Inflammatory macrophage treated with lipopolysaccharide for 1 hour (primary cell): Measurements from ENCODE around the gene GPNMB.

Experiments used
- DNase-seq, 2 donors: peaks; one replicate each; pipeline ENCODE4 v3.0.0-alpha.2; 2020 to 2022

Gene GPNMB

GRCh38 chr7:23273141-23273599, 26.6 kb downstream of the GPNMB start:
- peak; percentile 38 to 68 for DNase-seq

DNA sequence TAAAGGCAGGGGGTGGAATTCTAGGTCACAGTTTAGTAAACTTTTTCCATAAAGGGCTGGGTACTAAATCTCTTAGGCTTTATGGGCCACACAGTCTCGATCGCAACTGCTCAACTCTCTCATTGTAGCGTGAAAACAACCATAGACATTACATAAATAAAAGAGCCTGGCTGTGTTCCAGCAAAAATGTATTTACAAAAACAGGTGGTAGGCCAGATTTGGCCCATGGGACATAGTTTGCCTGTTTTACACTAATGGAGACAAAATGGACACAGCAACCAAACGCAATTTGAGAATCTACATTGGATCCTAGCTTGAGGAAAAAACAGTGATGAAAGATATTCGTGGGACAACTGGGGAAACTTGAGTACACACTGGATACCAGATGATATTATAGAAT, 29.3 kb downstream of the GPNMB start:
- DNase-seq = no peak

DNA sequence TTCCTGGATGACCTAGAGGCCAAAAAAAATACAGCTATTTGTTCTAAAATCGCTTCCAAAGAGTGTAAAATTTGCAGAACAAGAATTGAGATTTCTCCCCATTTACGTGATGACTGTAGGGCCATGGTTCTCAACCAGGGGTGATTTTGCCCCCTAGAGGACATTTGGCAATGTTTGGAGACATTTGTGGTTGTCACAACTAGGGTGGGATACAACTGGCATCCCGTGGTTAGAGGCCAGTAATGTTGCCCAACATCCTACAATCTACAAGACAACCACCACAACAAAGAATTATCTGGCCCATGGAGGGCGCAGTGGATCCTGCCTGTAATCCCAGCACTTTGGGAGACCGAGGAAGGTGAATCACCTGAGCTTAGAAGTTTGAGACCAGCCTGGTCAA, 29.8 kb downstream of the GPNMB start:
- DNase-seq = no peak

GRCh38 chr7:23276947-23277346, 30.4 kb downstream of the GPNMB start:
- DNase-seq = no peak

DNA sequence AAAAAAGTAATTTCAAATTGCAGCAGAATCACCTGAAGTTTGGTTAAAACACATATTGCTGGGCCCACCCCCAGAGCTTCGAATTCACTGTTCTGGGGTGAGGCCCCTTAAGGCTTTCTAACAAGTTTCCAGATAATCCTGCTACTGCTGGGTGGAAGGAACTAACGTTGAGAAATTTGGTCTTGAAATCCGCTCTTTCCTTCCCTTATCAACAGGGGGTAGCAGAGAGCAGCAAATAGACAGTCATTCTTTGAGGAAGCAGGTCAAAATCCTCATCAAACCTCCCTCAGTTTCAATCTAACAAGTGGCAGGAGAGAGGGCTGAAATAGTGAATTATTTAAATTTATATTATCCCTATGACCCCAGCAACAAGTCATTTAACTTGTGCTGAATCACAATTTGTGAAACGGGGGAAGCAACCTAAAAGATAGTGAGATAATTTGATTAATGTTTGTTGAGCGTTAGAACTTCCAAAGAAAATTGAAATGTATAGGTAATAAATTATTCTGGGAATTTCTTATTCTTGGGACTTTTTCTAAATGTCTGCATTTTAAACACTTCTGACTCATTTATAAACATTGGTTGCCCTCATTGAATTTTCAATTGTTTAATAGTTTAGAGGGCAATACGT, 30.9 kb downstream of the GPNMB start:
- peak; percentile 59 to 85 for DNase-seq

GRCh38 chr7:23279819-23280525, 33.4 kb downstream of the GPNMB start:
- no peak for DNase-seq

DNA sequence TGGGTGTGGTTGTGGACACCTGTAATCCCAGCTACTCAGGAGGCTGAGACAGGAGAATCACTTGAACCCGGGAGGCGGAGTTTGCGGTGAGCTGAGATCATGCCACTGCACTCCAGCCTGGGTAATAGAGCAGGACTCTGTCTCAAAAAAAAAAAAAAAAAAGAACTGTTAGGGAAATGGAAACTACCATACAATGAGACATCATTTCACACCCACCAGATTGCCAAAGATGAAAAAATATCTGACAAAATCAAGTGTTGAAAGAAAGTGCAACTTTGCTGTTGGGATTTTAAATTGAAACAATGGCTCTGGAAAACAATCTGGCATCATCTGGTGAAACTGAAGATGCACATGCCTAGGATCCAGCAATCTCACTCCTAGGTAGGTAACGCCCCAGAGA, 36.5 kb downstream of the GPNMB start:
- peak; percentile 23 to 57 for DNase-seq

- DNase-seq = no peak
Observed at GRCh38 chr7:23284871-23285270, 38.3 kb downstream of the GPNMB start.

- no peak for DNase-seq
Observed at GRCh38 chr7:23285657-23286646, 39.4 kb downstream of the GPNMB start.

DNA sequence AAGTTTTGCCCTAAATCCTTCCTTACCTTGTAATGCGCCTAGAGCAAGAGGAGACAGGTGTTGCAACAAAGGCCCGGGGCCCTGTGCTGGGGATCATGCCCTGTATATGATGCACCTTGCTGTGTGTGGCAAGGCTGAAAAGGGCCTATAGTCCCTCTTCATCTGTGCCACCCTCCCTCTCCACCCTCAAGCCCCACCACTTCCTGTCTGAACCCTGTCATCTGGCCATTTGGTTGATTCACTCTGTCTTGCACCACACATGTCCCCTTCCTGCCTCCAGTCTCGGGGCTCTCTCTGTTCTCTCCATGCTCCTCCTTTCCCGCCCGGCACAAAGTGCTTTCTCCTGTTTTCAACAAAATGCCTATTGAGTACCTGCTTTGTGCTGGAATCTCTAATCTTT, 41.0 kb downstream of the GPNMB start:
- DNase-seq = peak; percentile 19 to 24

DNA sequence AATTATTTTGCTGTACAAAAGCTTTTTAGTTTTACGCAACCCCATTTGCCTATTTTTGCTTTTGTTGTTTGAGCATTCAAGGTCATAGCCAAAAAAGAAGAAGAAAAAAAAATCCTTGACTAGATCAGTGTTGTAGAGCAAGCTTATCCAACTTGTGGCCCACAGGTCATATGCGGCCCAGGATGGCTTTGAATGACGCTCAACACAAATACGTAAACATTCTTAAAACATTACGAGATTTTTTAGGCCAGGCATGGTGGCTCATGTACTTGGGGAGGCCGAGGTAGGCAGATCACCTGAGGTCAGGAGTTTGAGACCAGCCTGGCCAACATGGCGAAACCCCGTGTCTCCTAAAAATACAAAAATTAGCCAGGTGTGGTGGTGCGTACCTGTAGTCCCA, 44.4 kb downstream of the GPNMB start:
- no peak for DNase-seq

- no peak for DNase-seq
Observed at GRCh38 chr7:23291957-23292560, 45.5 kb downstream of the GPNMB start.

- DNase-seq = no peak
Observed at GRCh38 chr7:23292623-23293022, 46.0 kb downstream of the GPNMB start.

DNA sequence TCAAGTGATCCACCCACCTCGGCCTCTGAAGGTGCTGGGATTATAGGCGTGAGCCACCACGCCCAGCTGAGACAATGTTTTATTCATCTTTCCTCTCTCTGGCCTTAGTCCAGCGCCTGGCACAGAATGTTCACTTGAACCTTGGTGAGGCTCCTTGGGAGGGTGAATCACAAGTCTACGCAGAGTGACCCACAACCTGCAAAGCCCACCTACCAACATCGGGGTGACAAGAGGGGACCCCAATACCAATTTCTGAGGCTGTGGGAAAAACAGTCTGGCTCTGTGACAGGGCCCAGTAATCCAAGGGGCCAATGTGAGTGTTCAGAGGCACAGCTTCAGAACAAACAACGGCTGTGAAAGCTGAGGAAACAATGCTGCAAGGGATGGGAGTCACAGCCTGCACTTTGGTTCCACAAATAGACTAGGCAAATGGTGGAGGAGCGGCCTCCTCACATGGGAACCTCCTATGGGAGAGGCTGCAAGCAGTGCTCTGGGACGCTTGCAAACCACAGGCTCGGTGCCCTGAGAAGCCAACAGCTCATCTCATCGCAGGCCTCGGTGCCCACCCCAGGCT, 47.0 kb downstream of the GPNMB start:
- DNase-seq = no peak

DNA sequence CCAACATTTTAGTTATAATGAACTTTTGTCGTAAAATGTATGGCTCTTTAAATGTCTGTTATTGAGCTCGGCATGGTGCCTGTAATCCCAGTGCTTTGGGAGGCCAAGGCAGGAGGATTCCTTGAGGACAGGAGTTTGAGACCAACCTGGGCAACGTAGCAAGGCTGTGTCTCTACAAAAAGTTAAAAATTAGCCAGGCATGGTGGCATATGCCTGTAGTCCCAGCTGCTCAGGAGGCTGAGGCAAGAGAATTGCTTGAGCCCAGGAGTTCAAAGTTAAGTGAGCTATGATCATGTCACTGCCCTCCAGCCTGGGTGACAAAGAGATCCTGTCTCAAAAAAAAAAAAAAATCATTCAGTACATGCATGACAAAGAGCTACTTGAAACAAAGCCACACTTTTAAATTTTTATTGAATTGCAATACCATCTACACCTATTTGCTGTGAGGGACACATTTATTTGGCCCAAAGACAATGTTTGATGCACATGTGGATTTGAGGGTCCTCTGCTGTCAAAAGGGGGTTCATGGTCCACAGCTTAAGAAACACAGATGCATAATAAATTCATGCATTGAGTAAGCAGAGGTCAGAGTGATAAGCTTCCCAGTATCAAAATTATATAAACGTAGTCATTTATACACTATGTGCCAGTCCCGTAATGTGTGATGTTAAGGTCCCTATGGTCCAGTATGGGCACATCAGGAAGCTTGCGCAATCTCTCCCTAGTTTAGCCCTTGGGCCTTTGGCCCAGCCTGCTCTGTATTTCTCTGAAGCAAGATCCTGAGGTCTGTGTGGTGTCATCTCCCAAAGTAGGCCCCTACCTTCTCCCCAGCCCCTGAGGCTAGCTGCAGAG, 48.2 kb downstream of the GPNMB start:
- peak in 1 of 2 donors; percentile 16 for DNase-seq

DNA sequence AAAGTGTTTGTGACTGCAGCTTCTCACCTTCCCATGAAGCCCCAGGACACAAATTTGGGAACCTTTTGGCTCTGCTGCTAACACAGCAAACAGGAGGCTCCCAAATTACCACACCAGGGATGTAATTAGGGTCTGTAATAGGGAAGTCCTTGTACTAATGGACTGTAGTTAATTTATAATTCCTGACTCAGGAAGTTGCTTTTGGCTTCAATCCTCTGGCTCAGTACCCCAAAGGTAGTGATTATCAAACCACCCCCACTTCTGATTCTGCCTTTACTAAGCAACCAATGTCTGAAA, 48.8 kb downstream of the GPNMB start:
- DNase-seq = no peak

- DNase-seq = no peak
Observed at GRCh38 chr7:23298141-23298881, 51.7 kb downstream of the GPNMB start.

GRCh38 chr7:23298885-23299769, 52.6 kb downstream of the GPNMB start, which contains the start of gene MALSU1:
Gene MALSU1 (plus strand): TSS chr7:23299339. CDS start chr7:23299353, 14 bp downstream.
- peak; percentile 99 to 100 for DNase-seq

- DNase-seq = peak in 1 of 2 donors; percentile 18
Observed at GRCh38 chr7:23299770-23300300, 53.3 kb downstream of the GPNMB start.
